DMS53 treated with DMSO at 0.1 percent for 48 hours (cell line): ENCODE results near the gene RAP1GAP.
"Not testable (repeated sequence)": the region's sequence is repeated elsewhere in the genome, so short reads cannot be mapped to it uniquely, and the experiment has no call there.

Experiments used
- DNase-seq: peaks from one replicate; lab custom pipeline; 2025; ENCODE audit not compliant: unreplicated experiment; lab: John Stamatoyannopoulos, UW

Gene RAP1GAP

DNA sequence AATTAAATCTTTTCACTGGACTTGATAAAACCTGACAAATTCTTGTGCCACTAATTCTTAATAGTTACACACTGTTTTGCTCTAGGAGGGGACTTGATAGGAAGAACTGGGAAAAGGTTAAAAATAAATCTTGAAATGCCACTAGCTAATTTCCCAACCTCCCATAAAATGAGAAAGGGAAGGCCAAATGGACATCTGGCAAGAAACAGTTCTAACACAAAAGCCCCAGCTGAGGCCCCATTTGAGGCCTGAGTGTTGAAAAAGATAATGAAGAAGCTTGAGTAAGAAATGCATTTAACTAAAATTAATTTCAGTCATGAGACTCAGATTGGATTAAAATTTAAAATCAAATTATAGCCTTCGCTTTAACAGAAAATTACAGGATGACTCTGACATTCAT is 11.2 kb upstream of the RAP1GAP start:
- no peak for DNase-seq

GRCh38 chr1:21677168-21677567 is 8.0 kb upstream of the RAP1GAP start:
- DNase-seq: no peak

DNA sequence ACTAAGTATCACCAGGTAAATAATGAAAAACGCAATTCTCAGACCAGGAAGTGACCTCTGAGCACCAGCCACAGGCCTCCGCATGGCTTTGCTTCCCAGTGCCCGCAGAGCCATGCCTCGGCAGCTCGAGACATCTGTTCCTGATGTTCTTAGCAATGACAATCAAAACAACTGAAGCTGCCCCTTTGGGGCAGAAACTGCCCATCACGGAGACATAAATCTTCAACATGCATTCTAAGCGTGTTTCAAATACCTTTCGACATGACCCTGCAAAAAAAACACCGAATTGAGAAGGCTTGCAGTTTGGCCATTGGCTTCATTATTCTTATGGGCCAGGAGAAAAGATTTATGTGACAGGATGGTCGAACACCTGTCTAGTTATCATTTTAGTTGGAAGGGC is 5.8 kb upstream of the RAP1GAP start:
- no peak for DNase-seq

DNA sequence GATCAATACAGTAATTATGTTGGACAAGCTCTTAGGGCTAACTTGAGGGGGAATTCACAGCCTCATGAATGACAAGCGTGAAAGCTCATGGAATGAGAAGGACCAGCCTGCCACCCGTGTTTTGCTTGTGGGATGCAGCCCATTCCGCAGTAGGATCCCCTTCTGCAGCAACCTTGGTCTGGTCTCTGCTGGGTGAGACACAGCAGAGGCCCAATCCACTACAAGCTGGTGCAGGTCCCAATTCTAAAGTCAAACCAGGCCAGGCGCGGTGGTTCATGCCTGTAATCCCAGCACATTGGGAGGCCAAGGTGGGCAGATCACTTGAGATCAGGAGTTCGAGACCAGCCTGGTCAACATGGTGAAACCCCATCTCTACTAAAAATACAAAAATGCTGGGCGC is 4.7 kb upstream of the RAP1GAP start:
- DNase-seq: not testable (repeated sequence)

GRCh38 chr1:21673277-21673780 is 4.2 kb upstream of the RAP1GAP start:
- no peak for DNase-seq

- no peak for DNase-seq
These were observed 3.5 kb upstream of the RAP1GAP start for GRCh38 chr1:21672478-21673276.

DNA sequence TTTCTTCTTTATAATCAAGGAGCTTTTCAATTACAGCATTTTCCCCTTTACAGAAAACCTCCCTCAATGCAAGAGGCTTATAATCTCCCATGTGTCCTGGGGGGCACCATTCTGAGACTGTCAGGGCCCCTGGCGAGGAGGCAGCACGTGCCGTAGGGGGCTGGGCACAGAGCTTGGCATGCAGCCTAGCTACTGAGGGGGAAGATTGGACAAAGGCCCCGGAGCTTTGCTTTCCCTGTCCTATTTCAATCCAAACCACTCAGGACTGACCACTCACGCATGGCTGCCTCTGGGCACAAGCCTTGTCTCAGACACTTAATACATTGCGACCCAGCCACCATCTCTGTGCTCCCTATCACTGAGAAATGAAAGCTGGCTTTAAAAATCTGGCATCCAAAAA is 2.8 kb upstream of the RAP1GAP start:
- DNase-seq: no peak

DNA sequence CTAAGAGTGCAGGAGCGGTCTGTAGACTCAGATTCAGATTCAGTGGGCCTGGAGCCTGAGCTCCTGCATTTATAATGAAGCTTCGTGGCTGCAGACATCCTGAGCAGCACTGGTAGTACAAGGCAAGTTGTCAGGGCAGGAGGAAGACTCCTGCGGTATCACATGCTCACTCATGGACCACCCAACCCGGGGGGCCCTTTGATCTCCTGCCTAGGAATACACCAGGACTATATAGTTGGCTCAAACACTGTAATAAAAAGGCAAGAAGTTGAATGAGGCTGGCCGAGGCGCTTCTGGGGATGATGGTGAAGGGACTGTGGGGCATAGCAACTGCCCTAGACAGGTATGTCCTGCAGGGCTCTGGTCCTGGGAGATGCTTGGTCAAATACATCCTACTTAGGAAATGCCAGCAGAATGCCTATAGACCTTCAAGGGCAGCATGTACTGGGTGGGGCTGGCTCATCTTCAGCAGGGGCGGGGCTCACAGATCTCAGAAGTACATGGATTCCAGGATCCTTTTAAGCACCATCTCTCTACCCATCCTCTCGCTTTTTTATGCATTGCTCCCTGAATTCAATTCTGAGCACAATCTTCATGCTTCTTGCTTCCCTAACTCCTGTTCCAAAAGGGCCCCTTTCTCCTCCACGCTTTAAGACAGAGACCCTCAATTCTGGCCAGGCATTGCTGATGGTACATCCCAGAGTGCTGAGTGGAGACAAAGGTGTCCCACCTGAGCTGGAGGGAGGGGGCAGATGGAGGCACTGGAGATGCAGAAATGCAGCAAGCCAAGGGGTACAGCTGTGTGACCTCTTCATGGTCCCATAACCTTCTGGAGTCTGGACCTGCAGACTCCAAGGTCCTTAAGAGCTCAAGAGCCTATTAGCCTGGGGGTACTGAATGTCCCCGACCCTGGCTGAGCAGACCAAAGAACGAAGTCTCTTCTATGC is 2.1 kb upstream of the RAP1GAP start:
- DNase-seq: no peak

DNA sequence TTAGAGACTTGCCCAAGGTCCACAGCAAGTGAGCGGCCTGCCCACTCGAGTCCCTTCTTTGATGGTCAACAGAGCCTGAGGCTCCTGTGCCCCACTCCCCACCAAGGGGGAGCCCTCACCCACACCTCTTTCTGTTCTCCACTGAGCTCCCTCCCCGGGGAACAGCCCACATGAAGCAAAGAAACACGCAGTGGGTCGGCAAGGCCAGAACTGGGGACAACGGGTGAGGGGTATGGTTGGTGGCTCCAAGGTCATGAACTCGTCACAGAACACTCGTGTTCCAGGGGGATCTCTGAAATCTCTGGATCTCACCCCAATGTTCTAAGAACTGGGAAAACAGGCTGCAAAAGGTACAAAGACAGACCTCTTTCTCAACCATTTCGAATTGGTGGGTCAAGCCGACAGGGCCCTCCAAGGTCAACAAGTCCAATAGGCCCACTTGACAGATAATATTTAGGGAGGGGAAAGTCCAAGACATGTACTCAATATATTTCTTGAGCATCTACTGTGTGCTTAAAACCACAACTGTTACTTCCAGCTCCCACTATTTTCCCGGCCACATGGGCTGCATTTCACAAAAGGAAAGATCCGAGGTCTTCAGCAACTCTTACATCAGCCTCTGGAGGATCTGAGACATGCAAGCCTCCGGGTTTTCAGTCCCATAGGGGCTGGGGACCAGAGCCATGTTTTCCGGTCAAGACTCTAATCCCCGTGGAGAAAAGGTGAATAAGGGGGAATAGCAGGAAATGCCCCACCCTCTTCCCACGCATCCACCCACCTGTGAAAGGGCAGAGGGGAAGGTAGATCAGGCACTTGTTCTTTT is 1.1 kb upstream of the RAP1GAP start:
- DNase-seq: no peak

- no peak for DNase-seq
These were observed 253 bp downstream of the RAP1GAP start for GRCh38 chr1:21668951-21669257.

DNA sequence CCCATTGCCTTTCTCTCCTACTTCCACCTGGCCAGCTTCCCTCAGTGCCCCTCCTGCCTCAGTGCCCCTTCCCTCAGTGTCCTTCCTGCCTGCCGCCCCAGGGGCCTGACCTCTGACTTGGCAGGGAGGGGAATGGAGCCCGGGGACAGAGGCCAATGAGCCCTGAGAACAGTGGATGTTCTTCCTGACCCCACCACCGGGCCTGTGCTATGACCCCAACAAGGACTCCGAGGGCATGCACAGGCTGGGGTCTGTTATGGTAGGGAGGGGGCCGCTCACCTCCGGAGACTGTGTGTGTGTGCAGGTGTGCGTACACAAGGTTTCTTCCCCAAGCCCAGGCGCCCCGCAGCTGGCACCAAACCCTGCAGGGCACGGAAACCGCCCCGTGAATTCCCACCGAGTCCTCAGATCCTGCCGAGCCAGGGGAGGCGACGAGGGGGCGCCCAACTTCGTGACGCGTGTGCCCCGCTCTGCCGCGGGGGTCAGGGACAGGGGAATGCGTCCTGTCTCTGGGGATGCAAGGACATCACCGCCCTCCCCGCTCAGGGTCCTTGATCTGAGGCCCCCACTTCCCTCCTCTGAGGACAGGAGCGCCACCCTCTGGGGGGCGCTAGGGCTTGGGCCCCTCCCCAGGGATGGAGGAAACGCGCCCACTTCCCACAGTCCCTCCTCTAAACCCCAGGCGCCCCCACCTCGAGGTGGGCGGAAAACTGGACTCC is 766 bp downstream of the RAP1GAP start:
- no peak for DNase-seq

- no peak for DNase-seq
These were observed 1.6 kb downstream of the RAP1GAP start for GRCh38 chr1:21667348-21668231.

DNA sequence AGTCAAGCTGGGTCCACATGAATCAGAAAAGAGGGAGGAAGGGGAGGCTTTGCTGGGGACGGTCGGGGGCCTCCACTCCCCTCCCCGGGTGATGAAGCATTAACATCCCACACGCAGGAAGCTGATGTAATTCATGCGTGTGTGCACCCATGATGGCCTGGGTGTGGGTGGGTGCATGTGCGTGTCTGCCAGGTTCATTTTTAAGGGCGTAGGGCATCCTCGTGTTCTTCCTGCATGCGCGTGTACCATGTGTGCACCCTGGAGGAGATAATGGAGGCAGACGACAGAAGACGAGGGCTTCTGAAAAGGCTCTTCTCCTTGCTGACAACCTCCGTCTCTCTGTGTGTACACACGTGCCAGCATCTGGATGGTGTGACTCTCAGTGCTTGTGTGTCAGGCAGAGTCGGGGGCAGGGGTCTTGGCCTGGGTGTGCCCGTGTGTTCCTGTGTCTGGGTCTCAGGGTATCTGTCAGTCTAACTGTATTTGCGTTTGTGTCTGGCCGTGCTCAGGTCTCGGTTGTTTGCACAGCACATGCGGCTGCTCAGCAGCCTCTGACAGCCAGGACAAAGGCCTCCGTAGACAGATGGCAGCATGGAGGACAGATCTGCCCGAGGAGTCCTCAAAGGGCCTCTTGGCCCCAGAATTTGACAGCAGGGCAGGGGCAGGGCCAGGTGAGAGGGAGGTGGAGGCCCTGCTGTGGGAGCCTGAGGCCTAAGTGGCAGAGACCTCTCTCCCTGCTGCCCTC is 2.4 kb downstream of the RAP1GAP start:
- DNase-seq: peak; percentile 42

- no peak for DNase-seq
These were observed 3.2 kb downstream of the RAP1GAP start for GRCh38 chr1:21665711-21666575.

DNA sequence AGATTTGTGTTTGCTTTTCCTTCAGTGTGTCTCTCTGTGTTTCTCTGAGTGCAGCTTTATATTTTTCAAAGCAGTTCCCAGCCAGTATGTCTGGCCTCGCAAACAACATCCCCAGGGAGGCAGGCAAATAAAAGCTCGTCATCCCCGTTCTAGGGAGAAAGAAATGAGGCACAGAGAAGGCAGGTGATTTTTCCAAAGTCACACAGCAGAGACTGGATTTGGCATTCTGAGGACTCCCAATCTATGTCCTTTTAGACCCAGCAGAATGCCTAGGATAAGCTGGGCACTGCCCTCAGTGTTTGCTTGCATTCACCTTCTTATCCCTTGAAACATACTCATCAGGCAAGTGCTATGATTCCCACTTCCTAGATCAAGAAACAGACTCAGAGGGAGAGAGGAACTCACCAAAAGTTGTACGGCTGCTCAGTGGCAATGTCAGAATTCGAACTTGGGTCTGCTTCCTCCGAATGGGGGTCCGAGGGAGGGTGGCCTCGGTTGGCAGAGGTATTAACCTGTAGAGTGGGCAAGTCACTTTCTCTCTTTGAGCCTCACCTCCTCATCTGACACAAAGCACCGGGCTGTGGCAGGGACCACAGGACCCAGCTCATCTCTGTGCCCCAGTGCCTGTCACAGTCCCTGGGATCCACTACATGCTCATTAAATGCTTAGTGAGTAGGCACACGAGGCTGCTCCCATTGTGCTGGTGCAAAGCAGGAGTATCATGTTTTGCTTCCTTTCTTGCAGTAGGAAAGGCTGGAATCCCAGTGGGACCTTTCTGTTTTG is 4.2 kb downstream of the RAP1GAP start:
- DNase-seq: no peak

- DNase-seq: no peak
These were observed 5.0 kb downstream of the RAP1GAP start for GRCh38 chr1:21663951-21664805.
